Spleen (tissue), 11 donors: Measurements from ENCODE around the gene SPEN. TPM values are rescaled to one million over a fixed set of nuclear protein-coding genes. Genes with fewer than 3 reads are reported as not detected.
"Not testable (repeated sequence)": the region's sequence is repeated elsewhere in the genome, so short reads cannot be mapped to it uniquely, and the experiment has no call there.

ENCODE experiments used
- DNase-seq: peaks from one replicate; pipeline ENCODE4 v3.0.0-alpha.2; 2020
- H3K27ac ChIP-seq, 8 donors: fragments of 200-600 bp; sonication (generic) in 7 of 8; 1 replicate in 4 of 8; 2 replicates in 4 of 8; pipeline versions ENCODE4 v1.5.0 to v1.8.0; 2016 to 2021; ENCODE audit warnings: inconsistent platforms in 4 of 8, mild to moderate bottlenecking in 4 of 8, moderate library complexity in 1 of 8
- H3K27me3 ChIP-seq, 7 donors: fragments of 200-600 bp; sonication (generic) in 6 of 7; replicated peaks in 1 of 7; 1 replicate in 4 of 7; 2 replicates in 3 of 7; pipeline versions ENCODE4 v1.5.0 to v1.8.0; 2016 to 2021; ENCODE audit warnings: inconsistent platforms in 3 of 7, mild to moderate bottlenecking in 1 of 7
- H3K36me3 ChIP-seq, 6 donors: fragments of 200-600 bp; sonication (generic) in 5 of 6; 1 replicate in 4 of 6; 2 replicates in 2 of 6; pipeline versions ENCODE4 v1.5.0 to v1.8.0; 2016 to 2021; ENCODE audit warnings: inconsistent platforms in 2 of 6
- H3K4me1 ChIP-seq, 6 donors: fragments of 200-600 bp; sonication (generic) in 5 of 6; 1 replicate in 3 of 6; 2 replicates in 3 of 6; pipeline versions ENCODE4 v1.5.0 to v1.8.0; 2016 to 2021; ENCODE audit warnings: inconsistent platforms in 3 of 6
- H3K4me3 ChIP-seq, 8 donors: fragments of 200-600 bp; sonication (generic) in 7 of 8; 1 replicate in 4 of 8; 2 replicates in 4 of 8; pipeline versions ENCODE4 v1.5.0 to v1.8.0; 2016 to 2021; ENCODE audit warnings: inconsistent platforms in 4 of 8, mild to moderate bottlenecking in 4 of 8, moderate library complexity in 2 of 8
- H3K9me3 ChIP-seq, 8 donors: fragments of 200-600 bp; sonication (generic) in 7 of 8; 1 replicate in 4 of 8; 2 replicates in 4 of 8; pipeline versions ENCODE4 v1.5.0 to v1.8.0; 2016 to 2021; ENCODE audit warnings: inconsistent platforms in 4 of 8
- CTCF ChIP-seq, 11 experiments: fragments of 200-600 bp in 7 of 11; fragments of 450-650 bp in 4 of 11; sonication (generic) in 4 of 11; IDR thresholded peaks in 8 of 11; conservative IDR thresholded peaks in 3 of 11; 1 replicate in 7 of 11; 2 replicates in 4 of 11; pipeline versions ENCODE4 v1.4.0 to v1.8.0; 2016 to 2021; ENCODE audit warnings: antibody characterized with exemption in 11 of 11, inconsistent platforms in 4 of 11, mild to moderate bottlenecking in 1 of 11
- POLR2A ChIP-seq, 3 donors: fragments of 450-650 bp; IDR thresholded peaks; one replicate each; pipeline ENCODE4 v1.5.1; 2017; ENCODE audit warnings: antibody characterized with exemption in 3 of 3, mild to moderate bottlenecking in 1 of 3
- POLR2AphosphoS5 ChIP-seq, 3 donors: sonication (generic); formaldehyde crosslinking; IDR thresholded peaks; one replicate each; pipeline ENCODE4 v1.5.1; 2017; ENCODE audit warnings: antibody characterized with exemption in 3 of 3
- WGBS, 5 donors: extraction: QIAGEN DNeasy Blood & Tissue Kit in 3 of 5; methylation state at CpG; one replicate each; pipeline versions ENCODE4 v1.1.5 to v1.1.7; 2013 to 2018; 5-methylcytosine and 5-hydroxymethylcytosine counted together
- intact Hi-C: fragments of 100-400 bp; cut with DNase I; formaldehyde crosslinking; loops from one replicate; pipeline ENCODE4 v1.15.0; 2023; ENCODE audit warnings: low total_unique reads
- polyA plus RNA-seq, 3 donors: library from polyadenylated mRNA; stranded (reverse); fragments of 200-250 nt; gene quantifications; one replicate each; pipeline ENCODE4 v1.2.1, GENCODE V29; 2013
- total RNA-seq, 7 donors: library from RNA; depleted of rRNA in 3 of 7; stranded (reverse); fragments of >200 nt in 3 of 7; fragmentation: NEBNext Ultra II Directional in 4 of 7; extraction: Animal tissue kit (Norgen Biotek cat#: 25700) in 4 of 7; gene quantifications; one replicate each; pipeline versions ENCODE4 v1.1.0 to v1.2.1, GENCODE V29; 2016 to 2021
- donor health status: healthy with polysubstance abuse.
- donor health status: DM: no; HTN: no; CAD: no; lungs with moderate emphysema.
- donor health status: DM: no; HTN: no; CAD: no.
- donor health status: Bipolar disorder and iron deficiency.
- donor health status: healthy.
- donor health status: DM: no; HTN: no; CAD: no.
- donor health status: DM: yes; HTN: yes; CAD: no.

SPEN gene
- total and polyA plus RNA-seq, 10 donors: 8.0 to 75.9 (median 58.4) TPM

- WGBS, 5 donors: 89 to 95% (median 92%) methylated on average over 2 of the region's 2 CpGs
- H3K4me3 ChIP-seq: no peak overlapping the region
- no peak for TF ChIP-seq CTCF (IDR thresholded peaks at IDR 0.05 in 8 of 11, conservative IDR thresholded peaks at IDR 0.05 in 3 of 11)
- TF ChIP-seq POLR2AphosphoS5 (IDR thresholded peaks at IDR 0.05): no peak
- TF ChIP-seq POLR2A (IDR thresholded peaks at IDR 0.05): no peak
- H3K4me1 ChIP-seq: peaks cover 0 to 17% (median 3%) of the 10 kb centered on the region in 6 donors
- intact Hi-C loops: no loop called here
- no peaks in the 10 kb centered on the region for H3K9me3 ChIP-seq
- no peak for DNase-seq
- peaks cover 0 to 100% (median 87%) of the 10 kb centered on the region in 6 donors for H3K36me3 ChIP-seq
- H3K27me3 ChIP-seq: no peaks in the 10 kb centered on the region
- H3K27ac ChIP-seq: no peak overlapping the region
These were observed 75.7 kb downstream of the SPEN start for GRCh38 chr1:15923241-15923640.

DNA sequence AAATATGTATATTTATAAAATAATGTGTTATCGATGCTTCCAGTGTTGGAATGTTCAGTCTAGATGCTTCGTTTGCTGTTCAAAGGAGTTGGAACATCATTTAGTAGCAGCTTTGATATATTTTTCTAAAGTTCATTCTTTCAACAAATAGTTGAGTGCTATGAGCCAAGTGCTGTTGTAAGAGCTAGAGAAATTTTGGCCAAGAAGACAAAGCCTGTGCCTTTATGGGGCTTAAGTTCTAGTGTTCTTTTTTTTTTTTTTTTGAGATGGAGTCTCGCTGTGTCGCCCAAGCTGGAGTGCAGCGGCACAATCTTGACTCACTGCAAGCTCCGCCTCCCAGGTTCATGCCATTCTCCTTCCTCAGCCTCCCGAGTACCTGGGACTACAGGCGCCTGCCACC, 78.9 kb downstream of the SPEN start:
- H3K4me1 ChIP-seq, H3K4me3 ChIP-seq, DNase-seq, intact Hi-C loops, H3K27me3 ChIP-seq, H3K27ac ChIP-seq, H3K9me3 ChIP-seq: not testable (repeated sequence)
- peaks cover 0 to 100% (median 95%) of the 10 kb centered on the region in 6 donors for H3K36me3 ChIP-seq
- WGBS, 5 donors: 87 to 99% (median 94%) methylated on average over 8 of the region's 8 CpGs

GRCh38 chr1:15928971-15929965, 81.8 kb downstream of the SPEN start:
- Histone ChIP-seq H3K9me3 (no peaks in the 10 kb centered on the region), H3K27me3 (no peaks in the 10 kb centered on the region), H3K4me1 (no peaks in the 10 kb centered on the region), H3K27ac (no peak overlapping the region), H3K36me3 (peaks cover 0 to 100% (median 96%) of the 10 kb centered on the region in 6 donors), H3K4me3 (no peak overlapping the region)
- WGBS, 5 donors: 97 to 99% (median 97%) methylated on average over 17 of the region's 17 CpGs
- DNase-seq: no peak
- intact Hi-C loops: no loop called here
- no peak for TF ChIP-seq POLR2AphosphoS5 (IDR thresholded peaks at IDR 0.05)
- TF ChIP-seq POLR2A (IDR thresholded peaks at IDR 0.05): no peak

GRCh38 chr1:15931401-15931800, 83.9 kb downstream of the SPEN start:
- Histone ChIP-seq H3K27ac (no peak overlapping the region), H3K36me3 (peaks cover 3 to 100% (median 96%) of the 10 kb centered on the region in 6 donors), H3K4me1 (no peaks in the 10 kb centered on the region), H3K9me3 (no peaks in the 10 kb centered on the region), H3K4me3 (no peak overlapping the region), H3K27me3 (no peaks in the 10 kb centered on the region)
- WGBS, 5 donors: 94 to 99% (median 96%) methylated on average over 11 of the region's 11 CpGs
- DNase-seq: no peak
- no peak for TF ChIP-seq POLR2A (IDR thresholded peaks at IDR 0.05)
- no peak for TF ChIP-seq POLR2AphosphoS5 (IDR thresholded peaks at IDR 0.05)
- no peak for TF ChIP-seq CTCF (IDR thresholded peaks at IDR 0.05 in 8 of 11, conservative IDR thresholded peaks at IDR 0.05 in 3 of 11)
- intact Hi-C loops: no loop called here

DNA sequence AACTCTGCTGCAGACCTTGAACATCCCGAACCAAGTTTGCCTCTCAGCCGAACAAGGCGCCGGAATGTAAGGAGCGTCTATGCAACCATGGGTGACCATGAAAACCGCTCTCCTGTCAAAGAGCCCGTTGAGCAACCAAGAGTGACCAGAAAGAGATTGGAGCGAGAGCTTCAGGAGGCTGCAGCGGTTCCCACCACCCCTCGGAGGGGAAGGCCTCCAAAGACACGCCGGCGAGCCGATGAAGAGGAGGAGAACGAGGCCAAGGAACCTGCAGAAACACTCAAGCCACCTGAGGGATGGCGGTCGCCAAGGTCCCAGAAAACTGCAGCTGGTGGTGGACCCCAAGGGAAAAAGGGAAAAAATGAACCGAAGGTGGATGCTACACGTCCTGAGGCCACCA, 84.4 kb downstream of the SPEN start:
- 95 to 98% (median 96%) methylated on average over 19 of the region's 19 CpGs for WGBS, 5 donors
- no peak for DNase-seq
- Histone ChIP-seq H3K27me3 (no peaks in the 10 kb centered on the region), H3K4me1 (peaks cover 0 to 1% (median 0%) of the 10 kb centered on the region in 6 donors), H3K27ac (no peak overlapping the region), H3K9me3 (no peaks in the 10 kb centered on the region), H3K36me3 (peaks cover 3 to 100% (median 95%) of the 10 kb centered on the region in 6 donors), H3K4me3 (no peak overlapping the region)
- TF ChIP-seq CTCF (IDR thresholded peaks at IDR 0.05 in 8 of 11, conservative IDR thresholded peaks at IDR 0.05 in 3 of 11) (no peak), POLR2A (IDR thresholded peaks at IDR 0.05) (no peak), POLR2AphosphoS5 (IDR thresholded peaks at IDR 0.05) (peak in 1 of 3 donors; percentile 11)
- intact Hi-C loops: no loop called here
